Left renal cortex interstitium (tissue), 4 donors: ENCODE results near the gene CNGB1. TPM values are rescaled to one million over a fixed set of nuclear protein-coding genes. Genes with fewer than 3 reads are reported as not detected.
"Not testable (repeated sequence)": the region's sequence is repeated elsewhere in the genome, so short reads cannot be mapped to it uniquely, and the experiment has no call there.

Source experiments
- DNase-seq, 4 donors: peaks; one replicate each; pipeline ENCODE4 v3.0.0-alpha.2; 2013; ENCODE audit warnings: low read depth in 4 of 4, low spot score in 2 of 4, missing footprints in 1 of 4
- polyA plus RNA-seq, 4 donors: library from polyadenylated mRNA; unstranded; fragments of 120-200 nt; gene quantifications; one replicate each; pipeline ENCODE4 v1.2.1, GENCODE V29; 2013; ENCODE audit not compliant: insufficient read length in 4 of 4

Gene CNGB1
- polyA plus RNA-seq, 4 donors: 0.03 to 0.08 TPM; not detected in 2

DNA sequence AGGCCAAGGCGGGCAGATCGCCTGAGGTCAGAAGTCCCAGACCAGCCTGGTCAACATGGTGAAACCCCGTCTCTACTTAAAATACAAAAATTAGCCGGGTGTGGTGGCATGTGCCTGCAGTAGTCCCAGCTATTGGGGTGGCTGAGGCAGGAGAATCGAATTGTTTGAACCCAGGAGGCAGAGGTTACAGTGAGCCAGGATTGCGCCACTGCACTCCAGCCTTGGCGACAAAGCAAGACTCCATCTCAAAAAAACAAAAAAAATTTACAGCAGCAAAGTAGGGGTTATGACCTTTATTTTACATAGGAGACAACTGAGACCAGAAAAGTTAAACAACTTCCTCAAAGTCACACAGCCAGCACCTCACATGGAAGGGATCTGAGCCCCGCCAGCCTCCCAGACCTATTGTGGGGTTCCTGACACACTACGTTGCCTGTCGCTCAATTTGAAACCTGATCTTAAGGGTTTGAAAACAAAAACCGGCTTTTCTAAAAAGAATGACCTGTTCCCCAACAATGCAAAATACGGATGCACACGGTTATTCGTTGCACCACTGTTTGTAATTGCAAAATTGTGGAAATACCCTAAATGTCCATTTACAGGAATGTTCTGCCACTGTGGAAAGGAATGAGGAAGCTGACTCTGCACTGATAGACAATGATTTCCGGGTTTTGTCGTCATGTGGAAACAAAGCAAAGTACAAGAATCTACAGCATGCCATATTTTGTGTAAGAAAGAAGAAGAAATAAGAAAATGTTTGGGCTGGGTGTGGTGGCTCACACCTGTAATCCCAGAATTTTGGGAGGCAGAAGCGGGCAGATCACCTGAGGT lies 77.2 kb downstream of the CNGB1 start:
- DNase-seq: no peak

DNA sequence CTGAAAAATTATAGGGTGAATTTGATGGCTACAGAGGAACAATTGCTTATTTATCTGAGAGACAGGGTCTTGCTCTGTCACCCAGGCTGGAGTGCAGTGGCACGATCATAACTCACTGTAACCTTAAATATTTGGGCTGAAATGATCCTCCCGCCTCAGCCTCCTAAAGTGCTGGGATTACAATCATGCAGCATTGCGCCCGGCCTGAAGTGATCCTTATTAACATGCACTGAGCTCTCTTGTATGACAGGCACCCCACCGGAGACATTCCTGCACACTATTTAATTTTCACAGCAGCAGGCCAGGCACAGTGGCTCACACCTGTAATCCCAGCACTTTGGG lies 77.7 kb downstream of the CNGB1 start:
- no peak for DNase-seq

DNA sequence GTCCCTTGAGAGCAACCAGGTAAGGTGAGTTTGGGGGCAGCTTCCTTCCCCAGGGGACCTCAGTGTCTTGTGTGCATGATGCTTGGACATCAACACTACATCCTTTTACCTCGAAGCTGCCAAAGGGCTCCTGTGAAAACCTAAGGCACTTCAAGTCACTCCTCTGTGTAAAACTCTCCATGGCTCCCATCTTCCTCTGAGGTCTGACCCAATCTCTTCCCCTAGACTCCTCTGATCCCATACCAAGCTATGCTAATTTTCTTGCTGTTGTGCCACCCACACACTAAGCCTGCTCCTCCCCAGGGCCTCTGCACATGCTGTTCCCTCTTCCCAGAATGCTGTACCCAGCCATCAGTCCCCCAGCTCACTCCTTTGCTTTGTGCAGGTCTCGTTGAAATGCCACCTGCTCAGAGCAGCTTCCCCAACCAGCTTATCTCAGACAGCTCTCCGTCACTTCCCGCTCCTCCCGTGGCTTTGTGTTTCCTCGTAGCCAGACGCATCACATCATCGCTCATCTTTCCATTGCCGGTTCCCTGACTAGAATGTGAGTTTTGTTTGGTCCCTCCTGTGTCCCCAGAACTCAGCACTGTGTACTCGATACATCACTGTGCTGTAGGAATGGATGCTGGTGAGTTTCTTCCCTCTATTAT lies 78.4 kb downstream of the CNGB1 start:
- no peak for DNase-seq

DNA sequence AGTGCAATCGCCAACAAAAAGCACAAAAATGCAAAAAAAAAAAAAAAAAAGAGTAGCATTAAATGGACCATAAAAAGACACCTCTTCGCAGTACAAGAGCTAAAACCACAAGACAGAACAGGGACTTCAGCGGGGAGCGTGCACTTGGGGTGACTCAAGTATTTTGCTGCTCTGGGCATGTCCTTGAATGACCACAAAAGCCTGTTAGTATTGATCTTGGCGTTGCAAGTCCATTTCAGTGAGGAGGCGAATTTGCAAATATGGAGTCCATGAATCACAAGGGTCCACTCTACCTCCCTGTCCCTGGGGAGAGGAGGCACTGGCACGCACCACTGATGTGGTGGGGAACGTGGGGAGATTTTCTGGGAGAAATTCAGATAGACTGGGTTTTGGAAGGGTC lies 78.9 kb downstream of the CNGB1 start:
- no peak for DNase-seq

DNA sequence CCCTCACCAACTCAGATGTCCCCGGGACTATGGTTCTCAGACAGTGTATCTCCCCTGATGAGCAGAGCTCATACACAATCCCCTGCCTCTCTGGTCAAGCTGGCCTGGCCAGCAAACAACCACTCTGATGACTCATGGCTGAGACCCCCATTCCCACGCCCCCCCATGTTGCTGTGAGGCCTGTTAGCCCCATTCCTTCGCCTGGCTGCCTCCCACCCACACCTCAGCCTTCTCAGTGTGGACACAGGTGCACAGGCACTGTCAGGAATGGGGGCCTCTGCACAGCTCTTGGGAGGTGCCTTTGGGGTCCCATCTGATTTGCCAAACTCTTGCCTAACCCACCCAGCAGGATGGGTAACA lies 80.2 kb downstream of the CNGB1 start:
- DNase-seq: no peak

DNA sequence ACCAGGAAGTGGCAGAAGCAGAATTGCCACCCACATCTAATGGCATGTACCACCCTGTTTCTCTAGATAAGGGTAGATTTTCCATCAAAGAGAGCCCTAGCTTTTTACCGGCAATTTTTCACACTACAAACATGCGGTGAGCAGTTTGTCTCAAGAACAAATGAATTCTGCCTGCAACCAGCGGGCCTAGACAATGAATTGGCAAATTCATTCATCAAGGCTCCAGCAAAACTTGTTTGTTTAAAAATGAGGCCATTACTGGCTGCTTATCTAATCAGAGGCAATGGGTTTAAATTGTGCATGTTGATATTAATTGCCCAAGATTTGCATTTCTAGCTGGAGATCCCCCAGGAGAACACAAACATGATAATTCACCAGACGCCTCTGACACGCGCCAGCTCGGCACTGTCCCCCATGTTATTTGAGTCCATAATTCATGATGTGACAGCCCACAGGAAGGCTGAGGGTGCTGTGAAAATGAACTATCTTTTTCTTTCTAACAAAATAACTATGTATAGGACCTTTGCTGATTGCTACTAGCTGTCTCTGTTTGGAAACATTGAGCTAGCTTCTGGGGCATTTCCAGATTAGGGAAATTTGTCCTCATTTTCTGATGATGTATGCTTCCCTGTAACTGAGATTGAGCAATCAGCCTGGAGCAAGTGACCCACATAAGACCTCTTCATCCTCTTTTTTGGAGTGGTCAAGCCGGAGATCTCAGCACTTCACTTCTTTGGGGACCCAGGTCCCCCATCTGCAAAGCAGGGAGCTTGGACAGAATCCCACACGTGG lies 80.8 kb downstream of the CNGB1 start:
- no peak for DNase-seq

DNA sequence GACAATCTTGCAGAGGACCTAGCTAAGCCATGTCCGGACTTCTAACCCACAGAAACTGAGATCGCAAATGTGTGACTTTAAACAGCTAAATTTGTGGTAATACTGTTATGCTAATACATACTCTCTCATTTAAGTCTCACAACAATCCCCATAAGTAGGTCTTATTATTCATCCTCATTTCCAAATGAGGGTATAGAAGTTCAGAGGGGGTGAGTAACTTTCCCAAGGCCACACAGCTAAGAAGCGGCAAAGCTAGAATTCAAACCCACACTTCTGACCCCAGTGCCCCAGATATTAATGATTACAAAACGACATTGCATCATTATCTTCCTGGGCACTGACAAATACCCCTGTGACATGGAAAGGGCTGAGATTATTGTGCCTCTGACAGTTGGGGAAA lies 81.4 kb downstream of the CNGB1 start:
- no peak for DNase-seq

DNA sequence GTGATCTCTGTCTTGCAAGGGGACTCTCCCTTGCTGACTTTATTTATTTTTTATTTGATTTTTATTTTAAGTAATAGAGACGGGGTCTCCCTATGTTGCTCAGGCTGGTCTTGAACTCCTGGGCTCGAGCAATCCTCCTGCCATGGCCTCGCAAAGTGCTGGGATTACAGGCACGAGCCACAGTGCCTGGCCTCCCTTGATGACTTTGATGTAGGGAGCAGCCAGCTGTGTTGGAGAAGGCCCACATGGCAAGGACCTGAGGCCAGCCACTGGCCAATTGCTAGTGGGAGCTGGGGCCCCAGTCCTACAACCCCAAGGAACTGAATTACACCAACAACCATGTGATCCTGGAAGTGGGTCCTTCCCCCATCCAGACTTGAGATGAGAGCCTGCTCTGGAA lies 81.8 kb downstream of the CNGB1 start:
- DNase-seq: no peak

DNA sequence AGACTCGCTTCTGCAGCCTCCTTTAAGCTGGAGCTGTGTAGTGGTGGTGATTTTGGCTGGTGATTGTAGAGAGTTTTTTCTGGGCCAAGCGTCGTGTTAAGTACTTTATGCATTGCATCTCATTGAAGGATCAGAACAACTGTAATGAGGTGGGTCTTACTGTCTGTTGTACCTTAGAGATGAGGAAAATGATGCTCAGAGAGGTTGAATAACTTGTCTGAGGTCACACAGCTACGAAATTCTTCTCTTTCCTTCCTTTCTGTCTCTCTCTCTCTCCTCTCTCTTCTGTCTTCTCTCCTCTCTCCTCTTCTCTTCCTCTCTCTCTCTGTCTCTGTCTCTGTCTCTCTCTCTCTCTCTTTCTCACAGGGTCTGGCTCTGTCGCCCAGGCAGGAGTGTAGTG lies 82.8 kb downstream of the CNGB1 start:
- no peak for DNase-seq

DNA sequence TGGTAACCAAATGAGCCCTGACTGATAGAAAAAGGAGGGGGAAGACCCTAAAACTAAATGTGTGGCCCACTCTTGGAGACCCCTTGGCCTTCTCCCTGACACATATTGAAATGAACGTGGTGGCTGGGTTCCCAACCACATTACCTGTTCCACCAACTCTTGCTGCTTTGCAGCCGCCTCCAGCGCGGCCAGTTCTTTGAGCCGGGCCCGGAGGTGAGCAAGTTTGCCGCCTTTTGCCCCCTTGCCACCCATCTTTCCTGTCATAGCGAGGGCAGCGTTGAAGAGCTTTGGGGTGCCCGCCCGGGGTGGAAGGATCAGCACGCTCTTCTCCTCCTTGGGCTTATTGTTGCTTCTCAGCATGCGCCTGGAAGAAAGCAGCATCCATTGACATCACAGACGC lies 83.2 kb downstream of the CNGB1 start:
- no peak for DNase-seq

DNA sequence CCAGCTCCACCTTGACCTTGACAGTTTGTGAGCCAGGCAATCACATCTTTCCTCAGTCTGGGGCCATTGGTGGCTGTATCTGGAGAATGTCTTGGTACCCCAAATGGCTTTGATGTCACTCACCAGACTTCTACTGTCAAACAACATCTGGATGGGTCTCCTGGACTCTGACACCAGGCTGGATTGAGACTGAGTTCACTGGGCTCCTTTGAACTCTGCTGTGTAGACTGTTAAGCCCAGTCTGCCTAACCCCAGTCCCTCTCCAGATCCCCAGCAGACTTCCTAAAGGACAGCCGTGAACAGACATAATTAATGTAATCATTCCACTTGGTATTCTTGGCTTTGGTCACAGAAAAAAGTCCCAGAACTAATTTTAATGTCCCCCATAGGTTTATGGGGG lies 84.5 kb downstream of the CNGB1 start:
- DNase-seq: no peak

DNA sequence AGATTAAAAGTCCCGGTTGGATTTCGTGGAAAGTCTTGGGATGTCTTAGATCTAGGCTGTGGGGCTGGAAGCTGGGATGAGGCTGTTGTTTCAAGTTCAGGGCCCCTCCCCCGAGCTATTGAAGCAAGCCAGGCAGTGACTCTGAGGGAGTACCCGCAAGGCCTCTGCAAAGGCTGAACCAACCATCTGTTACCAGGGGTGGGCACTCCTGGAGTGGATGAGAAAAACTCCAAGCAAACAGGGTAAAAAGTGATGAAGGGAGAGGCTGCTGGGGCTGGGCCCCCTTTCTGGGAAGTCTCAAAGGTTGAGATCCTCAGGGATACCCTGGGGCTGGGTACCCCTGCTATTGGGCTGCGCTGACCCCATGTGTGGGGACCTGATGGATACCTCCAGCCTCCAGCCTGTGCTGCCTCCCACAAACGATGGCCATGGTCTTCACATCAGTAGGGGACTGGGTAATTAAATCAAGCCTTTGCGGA lies 86.2 kb downstream of the CNGB1 start:
- no peak for DNase-seq

DNA sequence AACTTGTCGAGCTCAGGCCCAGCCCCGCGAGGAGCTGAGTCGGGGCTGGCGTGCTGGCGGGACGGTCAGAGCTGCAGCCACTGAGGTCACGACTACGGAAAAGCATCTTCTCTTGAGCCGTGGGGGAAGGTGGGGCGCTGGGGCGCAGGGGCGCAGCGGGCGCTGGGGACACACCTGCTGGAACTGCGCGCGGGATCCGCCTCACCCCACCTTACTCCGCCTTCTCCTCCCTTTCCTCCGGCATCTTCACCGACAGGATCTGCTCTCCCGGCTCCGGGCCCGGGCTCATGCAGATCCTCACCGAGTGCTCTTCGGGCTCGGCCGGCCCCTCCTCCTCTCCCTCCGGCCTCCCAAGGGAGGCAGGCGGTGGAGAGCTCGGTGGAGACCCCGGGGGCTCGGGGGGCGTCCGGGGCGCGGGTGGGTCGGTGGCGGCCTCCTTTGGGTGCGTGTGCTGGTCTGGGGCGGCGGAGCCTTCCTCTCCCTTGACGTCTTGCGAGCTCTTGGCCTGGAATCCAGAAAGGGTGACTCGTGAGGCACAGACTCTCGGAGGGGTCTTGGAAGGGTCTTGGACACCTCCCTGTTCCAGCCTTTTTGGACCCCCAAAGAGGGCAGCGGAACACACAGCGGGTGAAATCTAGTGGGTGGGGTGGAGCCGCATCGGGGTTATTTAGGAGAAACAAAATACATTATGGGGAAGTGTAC lies 86.8 kb downstream of the CNGB1 start:
- no peak for DNase-seq

DNA sequence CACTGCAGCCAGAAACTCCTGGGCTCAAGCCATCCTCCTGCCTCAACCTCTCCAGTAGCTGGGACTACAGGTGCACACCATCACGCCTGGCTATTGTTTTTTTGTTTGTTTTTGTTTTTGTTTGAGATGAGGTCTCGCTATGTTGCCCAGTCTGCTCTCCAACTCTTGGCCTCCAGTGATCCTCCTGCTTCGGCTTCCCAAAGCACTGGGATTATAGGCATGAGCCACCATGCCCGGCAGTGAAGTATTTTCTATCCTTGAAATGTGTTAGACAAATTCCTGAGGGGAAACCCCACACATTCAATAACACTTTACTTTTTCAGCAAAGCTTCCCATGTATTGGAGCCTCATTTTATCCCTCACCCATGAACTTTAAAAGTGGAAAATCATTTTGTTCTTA lies 87.4 kb downstream of the CNGB1 start:
- no peak for DNase-seq

DNA sequence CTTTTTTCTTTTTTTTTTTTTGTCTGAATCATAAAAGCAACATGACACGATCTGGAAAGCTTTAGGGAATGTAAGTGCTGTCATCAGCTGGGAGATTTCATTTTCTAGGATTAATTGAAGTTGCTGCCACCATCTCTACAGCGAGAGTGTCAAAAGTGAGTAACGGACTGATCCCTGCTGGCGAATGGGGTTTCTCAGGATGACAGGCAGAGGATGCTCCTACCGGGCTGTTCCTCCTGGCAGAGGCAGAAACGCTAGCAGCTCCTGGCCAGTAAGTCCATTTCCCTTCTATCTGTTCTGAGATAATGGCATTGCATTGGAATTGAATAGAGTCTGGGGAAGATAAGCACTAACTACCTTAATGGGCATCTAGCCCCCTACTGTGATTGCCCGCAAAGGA lies 88.1 kb downstream of the CNGB1 start:
- DNase-seq: no peak

DNA sequence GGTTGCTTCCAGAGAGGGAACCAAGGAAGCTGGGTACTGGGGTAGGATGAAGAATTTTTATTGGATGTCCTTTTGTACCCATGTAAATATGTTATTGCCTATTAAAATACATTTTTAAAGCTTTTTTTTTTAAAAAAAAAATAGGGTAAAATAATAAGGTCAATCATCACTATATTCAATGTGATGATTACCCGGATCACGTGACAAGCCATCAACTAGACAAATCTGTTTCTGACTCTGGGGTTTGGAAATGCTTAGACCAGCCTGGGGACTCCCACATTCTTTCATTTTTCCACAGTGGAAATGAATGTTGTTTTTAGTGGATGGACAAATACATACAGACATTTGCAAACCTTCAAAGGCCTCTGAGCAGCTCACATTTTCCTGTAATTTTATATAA lies 88.7 kb downstream of the CNGB1 start:
- DNase-seq: no peak

DNA sequence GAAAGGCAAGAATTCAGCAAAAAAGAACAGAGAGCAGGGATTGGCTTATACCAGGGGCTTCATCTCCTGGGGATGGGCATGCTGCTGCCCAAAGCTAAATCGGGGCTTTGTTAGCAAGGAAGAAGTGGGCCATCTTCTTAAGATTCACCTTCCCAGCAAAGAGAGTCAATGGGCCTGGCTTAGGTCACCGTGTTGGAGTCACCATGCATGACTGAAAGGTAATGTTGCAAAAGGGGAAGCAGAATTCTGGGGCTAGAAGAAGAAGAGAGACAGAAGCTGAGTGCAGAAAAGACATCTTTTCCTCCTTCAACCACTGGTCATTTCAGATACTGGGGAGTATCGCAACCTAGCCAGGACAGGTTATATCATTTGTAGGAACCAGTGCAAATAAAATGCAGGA lies 92.3 kb downstream of the CNGB1 start:
- no peak for DNase-seq

DNA sequence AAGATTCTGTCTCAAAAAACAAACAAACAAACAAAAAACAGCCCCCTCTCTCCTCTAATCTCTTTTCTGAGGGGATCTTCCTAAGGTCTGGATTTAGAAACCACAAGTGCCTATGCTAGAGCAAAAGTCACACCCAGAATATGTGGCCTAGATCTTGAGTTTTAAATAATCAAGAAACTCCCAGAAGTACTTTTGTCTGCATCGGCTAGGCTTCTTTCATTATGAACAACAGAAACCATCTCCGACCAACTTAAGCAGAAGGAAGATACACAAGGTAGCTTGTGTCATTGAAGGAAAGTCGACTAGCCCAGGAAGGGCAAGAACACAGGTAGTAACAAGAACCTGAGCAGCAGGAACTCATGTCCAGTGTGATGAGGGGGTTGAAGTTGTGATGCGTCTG lies 94.7 kb downstream of the CNGB1 start:
- no peak for DNase-seq

DNA sequence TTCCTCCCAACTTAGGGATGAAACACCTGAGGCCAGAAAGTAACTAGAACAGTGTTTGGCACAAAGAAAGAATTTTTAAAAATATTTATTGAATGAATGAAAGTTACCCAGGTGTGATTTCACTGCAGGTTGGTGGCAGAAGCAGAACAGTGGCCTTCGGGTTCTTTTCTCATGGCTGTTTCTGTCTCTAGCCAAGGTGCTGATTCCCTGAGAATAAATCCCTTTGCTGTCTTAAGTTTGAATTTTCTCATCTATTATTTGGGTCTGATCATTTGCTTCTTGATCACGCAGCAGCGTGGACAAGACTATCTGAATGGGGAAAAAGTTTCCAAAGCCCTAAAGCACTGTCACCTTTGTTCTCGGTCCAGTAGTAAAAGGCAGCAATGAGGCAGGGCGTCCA lies 95.6 kb downstream of the CNGB1 start:
- no peak for DNase-seq

DNA sequence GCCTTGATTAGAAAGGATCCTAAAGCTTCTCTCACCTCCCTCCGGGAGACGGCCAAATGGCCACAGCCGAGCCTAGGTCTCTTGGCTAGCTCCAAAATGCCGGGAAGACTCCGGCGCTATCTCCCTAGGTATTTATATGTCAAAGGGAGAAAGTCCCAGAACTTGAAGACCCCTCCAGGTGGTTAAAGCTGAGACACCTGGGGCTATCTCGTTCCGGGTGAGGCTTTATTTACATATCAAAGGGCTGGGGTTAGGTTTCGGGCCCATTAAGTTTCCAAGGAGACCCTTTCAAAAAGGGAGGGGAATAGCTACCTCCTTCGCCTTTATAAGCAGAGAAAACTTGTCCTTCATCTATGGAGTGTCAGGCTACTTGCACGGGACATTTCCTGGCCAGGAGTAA lies 97.7 kb downstream of the CNGB1 start:
- DNase-seq: no peak

DNA sequence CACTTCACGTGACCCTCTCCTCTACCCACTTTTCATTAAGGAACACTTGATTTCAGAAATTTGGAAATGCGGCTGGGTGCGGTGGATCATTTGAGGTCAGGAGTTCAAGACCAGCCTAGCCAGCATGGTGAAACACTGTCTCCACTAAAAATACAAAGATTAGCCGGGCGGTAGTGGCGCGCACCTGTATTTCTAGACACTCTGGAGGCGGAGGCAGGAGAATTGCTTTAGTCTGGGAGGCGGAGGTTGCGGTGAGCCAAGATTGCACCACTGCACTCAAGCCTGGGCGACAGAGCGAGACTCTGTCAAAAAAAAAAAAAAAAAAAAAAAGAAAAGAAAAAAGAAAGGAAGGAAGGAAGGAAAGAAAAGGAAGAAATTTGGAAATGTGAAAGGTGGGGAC lies 98.2 kb downstream of the CNGB1 start:
- not testable (repeated sequence) for DNase-seq
